ENCODE data around the gene WDR17. TPM values are rescaled to one million over a fixed set of nuclear protein-coding genes. Genes with fewer than 3 reads are reported as not detected.

The WDR17 gene
- total and polyA plus RNA-seq, 2 donors (not counting 3 experiments of a cell fraction or from before 2014, with no cell fraction given) = 0.07 to 0.42 TPM

DNA sequence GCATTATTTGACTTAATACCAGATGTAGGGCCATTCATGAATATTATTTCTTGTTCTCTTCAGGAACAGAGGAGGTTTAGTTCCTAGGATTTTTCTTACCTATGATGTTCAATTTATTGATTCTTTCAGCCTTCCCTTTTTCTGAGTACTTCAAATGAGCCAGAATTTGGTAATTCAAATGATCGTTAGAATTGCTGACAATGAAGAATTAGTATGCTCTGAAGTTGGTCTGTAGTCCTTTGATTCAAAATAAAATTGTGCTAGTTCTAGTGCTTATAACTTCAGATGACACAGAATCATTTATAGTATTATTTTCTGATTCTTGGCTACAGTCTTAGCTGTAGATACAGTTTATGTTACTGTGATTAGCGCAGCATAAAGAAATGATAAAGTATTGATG, 35.2 kb upstream of the WDR17 start:
- FAIRE-seq = no peak
- ChIA-PET CTCF (no interaction called here), POLR2A (no interaction called here)
- no peaks in the 10 kb centered on the region for H3K9me1 ChIP-seq (replicated peaks; ENCODE audit: control insufficient read depth, extremely low read depth, insufficient read depth, low read length)
- H3K27me3 ChIP-seq (ENCODE audit: control insufficient read depth in 2 of 2, insufficient read depth in 2 of 2, low read length in 2 of 2) = no peaks in the 10 kb centered on the region
- DNase-seq (ENCODE audit: low read depth, low spot score) = no peak
- no peaks in the 10 kb centered on the region for H4K20me1 ChIP-seq (replicated peaks; ENCODE audit: control insufficient read depth, extremely low read depth, insufficient read depth, low read length)
- no peaks in the 10 kb centered on the region for H3K79me2 ChIP-seq (ENCODE audit: control insufficient read depth, insufficient read depth, low read length)
- TF ChIP-seq CTCF (IDR thresholded peaks at IDR 0.05; ENCODE audit: extremely low read depth in 1 of 2, insufficient read depth in 1 of 2, low read depth in 1 of 2, low read length in 2 of 2) (no peak), GATA2 (IDR thresholded peaks at IDR 0.05; ENCODE audit: insufficient read depth, insufficient read length, low read depth, low read length) (no peak), JUN (IDR thresholded peaks at IDR 0.05; ENCODE audit: borderline replicate concordance, insufficient read depth, insufficient read length, low read depth) (no peak), POLR2AphosphoS5 (IDR thresholded peaks at IDR 0.05; ENCODE audit: insufficient read depth, low read depth, low read length) (no peak), FOS (IDR thresholded peaks at IDR 0.05; ENCODE audit: borderline replicate concordance, insufficient read depth, low read length) (no peak), MYC (IDR thresholded peaks at IDR 0.05; ENCODE audit: low read depth, low read length) (no peak), EZH2 (IDR thresholded peaks at IDR 0.05; ENCODE audit: borderline replicate concordance, low read depth, low read length, severe bottlenecking) (no peak), POLR2A (IDR thresholded peaks at IDR 0.05; ENCODE audit: low read depth, low read length) (no peak)
- TF ChIP-seq, protein P1, sequence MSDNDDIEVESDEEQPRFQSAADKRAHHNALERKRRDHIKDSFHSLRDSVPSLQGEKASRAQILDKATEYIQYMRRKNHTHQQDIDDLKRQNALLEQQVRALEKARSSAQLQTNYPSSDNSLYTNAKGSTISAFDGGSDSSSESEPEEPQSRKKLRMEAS (IDR thresholded peaks at IDR 0.05; ENCODE audit: insufficient read depth, insufficient read length) = no peak
- H3K4me3 ChIP-seq (replicated peaks in 1 of 3; ENCODE audit: insufficient read depth in 1 of 3, low read depth in 1 of 3, low read length in 3 of 3) = no peak overlapping the region
- H3K9me3 ChIP-seq (replicated peaks; ENCODE audit: control insufficient read depth, insufficient read depth, low read length) = no peaks in the 10 kb centered on the region
- intact Hi-C loops (cut with micrococcal nuclease) = no loop called here
- H3K27ac ChIP-seq (ENCODE audit: insufficient read depth, low read depth, low read length) = no peak overlapping the region
- H3K9ac ChIP-seq (replicated peaks; ENCODE audit: extremely low read depth, insufficient read depth, low read length) = no peak overlapping the region
- BruUV-seq (replicated peaks) = no TSS peak
- no peak overlapping the region for H3K4me2 ChIP-seq (ENCODE audit: insufficient read depth, low read length)
- H3K4me1 ChIP-seq (ENCODE audit: control insufficient read depth, extremely low read depth, insufficient read depth, low read length) = no peaks in the 10 kb centered on the region
- no peaks in the 10 kb centered on the region for H3K36me3 ChIP-seq (ENCODE audit: control insufficient read depth in 2 of 2, extremely low read depth in 1 of 2, insufficient read depth in 2 of 2, low read length in 2 of 2)
- dilution Hi-C loops (cut with MboI; ENCODE audit: extremely low pct_ligation_motif_present, low sequenced_read_pairs) = no loop called here
- no peak overlapping the region for H2AFZ ChIP-seq (ENCODE audit: low read depth, low read length)

Data from endothelial cell of umbilical vein (primary cell).